PC-9 (cell line): ENCODE results near the gene ACY1. TPM values are rescaled to one million over a fixed set of nuclear protein-coding genes. Genes with fewer than 3 reads are reported as not detected.

ENCODE experiments used
- BruUV-seq: library from RNA; stranded (reverse); fragments of 400-500 nt; replicated peaks from 2 replicates; lab custom pipeline; 2021; lab: Mats Ljungman, UMichigan
- CTCF ChIA-PET: fragments of 300-600 bp; sonication (Branson Sonifier 250); formaldehyde crosslinking; loops from one replicate; lab custom pipeline; 2022; ENCODE audit warnings: antibody characterized with exemption; lab: Charles Lee
- POLR2A ChIA-PET: fragments of 300-600 bp; sonication (Branson Sonifier 250); formaldehyde crosslinking; loops from one replicate; lab custom pipeline; 2022; ENCODE audit warnings: antibody characterized with exemption; ENCODE audit not compliant: unreplicated experiment; lab: Charles Lee
- DNase-seq, 2 experiments: peaks; one replicate each; pipeline versions ENCODE4 v3.0.0 to v3.0.0-alpha.2; 2015 to 2022; ENCODE audit warnings: mixed read lengths in 1 of 2
- H2AFZ ChIP-seq: fragments of 200-600 bp; sonication (generic); 2 replicates; pipeline ENCODE4 v1.8.1; 2017; ENCODE audit warnings: antibody characterized with exemption
- H3F3A ChIP-seq: fragments of 200-600 bp; sonication (generic); 2 replicates; pipeline ENCODE4 v1.8.1; 2017; ENCODE audit warnings: antibody characterized with exemption, mild to moderate bottlenecking, low read depth; ENCODE audit not compliant: insufficient read depth
- H3K27ac ChIP-seq: fragments of 200-600 bp; sonication (generic); 2 replicates; pipeline ENCODE4 v1.6.1; 2016; ENCODE audit warnings: mixed run types
- H3K27me3 ChIP-seq: fragments of 200-600 bp; sonication (generic); 2 replicates; pipeline ENCODE4 v1.6.1; 2016; ENCODE audit warnings: low read depth, mixed run types; ENCODE audit not compliant: insufficient read depth
- H3K36me3 ChIP-seq: fragments of 200-600 bp; sonication (generic); 2 replicates; pipeline ENCODE4 v1.6.1; 2016; ENCODE audit warnings: low read depth, mixed run types
- H3K4me1 ChIP-seq: fragments of 200-600 bp; sonication (generic); replicated peaks from 2 replicates; pipeline ENCODE4 v1.6.1; 2016; ENCODE audit warnings: mixed run types; ENCODE audit not compliant: insufficient read depth
- H3K4me2 ChIP-seq: fragments of 200-600 bp; sonication (generic); 2 replicates; pipeline ENCODE4 v1.6.1; 2017; ENCODE audit warnings: mixed run types
- H3K4me3 ChIP-seq: fragments of 200-600 bp; sonication (generic); 2 replicates; pipeline ENCODE4 v1.6.1; 2016; ENCODE audit warnings: mixed run types
- H3K79me2 ChIP-seq: fragments of 200-600 bp; sonication (generic); 2 replicates; pipeline ENCODE4 v1.6.1; 2017; ENCODE audit warnings: low read depth, mixed run types
- H3K9me2 ChIP-seq: fragments of 200-600 bp; sonication (generic); 2 replicates; pipeline ENCODE4 v1.8.1; 2017; ENCODE audit warnings: mild to moderate bottlenecking; ENCODE audit not compliant: insufficient read depth
- H3K9me3 ChIP-seq: fragments of 200-600 bp; sonication (generic); 2 replicates; pipeline ENCODE4 v1.8.1; 2016; ENCODE audit warnings: low read depth; ENCODE audit not compliant: insufficient read depth
- H4K20me1 ChIP-seq: fragments of 200-600 bp; sonication (generic); 2 replicates; pipeline ENCODE4 v1.8.1; 2017; ENCODE audit not compliant: insufficient read depth
- EZH2 ChIP-seq: fragments of 200-600 bp; sonication (generic); IDR thresholded peaks from 2 replicates; pipeline ENCODE4 v1.8.0; 2017; ENCODE audit warnings: antibody characterized with exemption, low read depth
- intact Hi-C: fragments of 100-400 bp; cut with micrococcal nuclease; formaldehyde crosslinking; loops from one replicate; pipeline ENCODE4 v1.10.0; 2022; ENCODE audit not compliant: unreplicated experiment
- total RNA-seq: library from RNA; stranded (reverse); gene quantifications from 2 replicates; pipeline ENCODE4 v1.2.3, GENCODE V29; 2021
- TF ChIP-seq, protein P1 (sequence below): fragments of 200-600 bp; sonication (generic); conservative IDR thresholded peaks from 2 replicates; pipeline ENCODE4 v1.6.1; 2017; ENCODE audit warnings: mixed run types, antibody characterized with exemption, mild to moderate bottlenecking, moderate library complexity

ACY1 gene
- total RNA-seq, 1 experiment from 2014 or later, result 52.2 TPM

DNA sequence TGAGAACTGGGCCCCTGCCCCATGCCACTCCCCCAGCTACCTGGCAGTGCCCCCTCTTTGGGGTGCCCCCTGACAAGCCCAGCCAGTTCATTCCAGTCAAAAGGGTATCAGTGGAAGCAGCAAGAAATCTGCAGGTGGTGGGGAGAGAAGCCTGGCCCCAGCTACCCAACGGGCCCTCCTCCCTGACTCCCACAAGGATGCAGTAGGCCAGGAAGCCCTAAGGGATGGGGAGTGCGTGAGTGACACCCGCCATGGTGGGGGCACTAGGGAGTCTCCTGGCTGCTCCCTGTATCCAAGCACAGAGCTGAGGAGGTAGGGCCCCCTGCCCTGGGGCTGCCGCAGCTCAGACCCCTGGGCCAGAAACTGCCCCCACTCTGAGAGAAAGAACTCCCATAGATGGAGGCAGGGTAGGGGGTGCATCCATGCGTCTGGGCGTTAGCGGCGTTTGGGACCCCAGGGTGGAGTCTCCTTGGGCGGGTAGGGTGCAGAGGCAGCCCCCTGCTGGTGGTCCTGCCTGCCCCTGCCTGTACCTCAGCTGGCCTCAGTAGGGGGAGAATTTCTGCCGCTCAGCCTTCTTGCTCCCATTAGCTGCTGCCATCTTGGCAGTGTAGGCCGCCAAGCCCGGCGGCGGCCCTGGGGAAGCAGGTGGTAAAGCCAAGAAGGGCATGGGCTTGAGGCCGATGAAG lies 25.7 kb upstream of the ACY1 start:
- ChIA-PET CTCF (no interaction called here), POLR2A (no interaction called here)
- TF ChIP-seq EZH2, result no peak
- TF ChIP-seq, protein P1, sequence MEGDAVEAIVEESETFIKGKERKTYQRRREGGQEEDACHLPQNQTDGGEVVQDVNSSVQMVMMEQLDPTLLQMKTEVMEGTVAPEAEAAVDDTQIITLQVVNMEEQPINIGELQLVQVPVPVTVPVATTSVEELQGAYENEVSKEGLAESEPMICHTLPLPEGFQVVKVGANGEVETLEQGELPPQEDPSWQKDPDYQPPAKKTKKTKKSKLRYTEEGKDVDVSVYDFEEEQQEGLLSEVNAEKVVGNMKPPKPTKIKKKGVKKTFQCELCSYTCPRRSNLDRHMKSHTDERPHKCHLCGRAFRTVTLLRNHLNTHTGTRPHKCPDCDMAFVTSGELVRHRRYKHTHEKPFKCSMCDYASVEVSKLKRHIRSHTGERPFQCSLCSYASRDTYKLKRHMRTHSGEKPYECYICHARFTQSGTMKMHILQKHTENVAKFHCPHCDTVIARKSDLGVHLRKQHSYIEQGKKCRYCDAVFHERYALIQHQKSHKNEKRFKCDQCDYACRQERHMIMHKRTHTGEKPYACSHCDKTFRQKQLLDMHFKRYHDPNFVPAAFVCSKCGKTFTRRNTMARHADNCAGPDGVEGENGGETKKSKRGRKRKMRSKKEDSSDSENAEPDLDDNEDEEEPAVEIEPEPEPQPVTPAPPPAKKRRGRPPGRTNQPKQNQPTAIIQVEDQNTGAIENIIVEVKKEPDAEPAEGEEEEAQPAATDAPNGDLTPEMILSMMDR, result no peak
- no peaks in the 10 kb centered on the region for H3K79me2 ChIP-seq
- no peak overlapping the region for H3K4me2 ChIP-seq
- intact Hi-C loops, result no loop called here
- no peak overlapping the region for H3K27ac ChIP-seq
- H3F3A ChIP-seq, result no peaks in the 10 kb centered on the region
- BruUV-seq, result no TSS peak
- no peak overlapping the region for H3K4me3 ChIP-seq
- H3K27me3 ChIP-seq, result no peaks in the 10 kb centered on the region; the same call in 1 of the 2 replicates
- H4K20me1 ChIP-seq, result no peaks in the 10 kb centered on the region
- no peak overlapping the region for H2AFZ ChIP-seq
- no peaks in the 10 kb centered on the region for H3K9me2 ChIP-seq
- no peak for DNase-seq
- H3K9me3 ChIP-seq, result no peaks in the 10 kb centered on the region
- peaks cover 4% of the 10 kb centered on the region; the same call in 1 of the 2 replicates for H3K4me1 ChIP-seq
- H3K36me3 ChIP-seq, result no peaks in the 10 kb centered on the region

DNA sequence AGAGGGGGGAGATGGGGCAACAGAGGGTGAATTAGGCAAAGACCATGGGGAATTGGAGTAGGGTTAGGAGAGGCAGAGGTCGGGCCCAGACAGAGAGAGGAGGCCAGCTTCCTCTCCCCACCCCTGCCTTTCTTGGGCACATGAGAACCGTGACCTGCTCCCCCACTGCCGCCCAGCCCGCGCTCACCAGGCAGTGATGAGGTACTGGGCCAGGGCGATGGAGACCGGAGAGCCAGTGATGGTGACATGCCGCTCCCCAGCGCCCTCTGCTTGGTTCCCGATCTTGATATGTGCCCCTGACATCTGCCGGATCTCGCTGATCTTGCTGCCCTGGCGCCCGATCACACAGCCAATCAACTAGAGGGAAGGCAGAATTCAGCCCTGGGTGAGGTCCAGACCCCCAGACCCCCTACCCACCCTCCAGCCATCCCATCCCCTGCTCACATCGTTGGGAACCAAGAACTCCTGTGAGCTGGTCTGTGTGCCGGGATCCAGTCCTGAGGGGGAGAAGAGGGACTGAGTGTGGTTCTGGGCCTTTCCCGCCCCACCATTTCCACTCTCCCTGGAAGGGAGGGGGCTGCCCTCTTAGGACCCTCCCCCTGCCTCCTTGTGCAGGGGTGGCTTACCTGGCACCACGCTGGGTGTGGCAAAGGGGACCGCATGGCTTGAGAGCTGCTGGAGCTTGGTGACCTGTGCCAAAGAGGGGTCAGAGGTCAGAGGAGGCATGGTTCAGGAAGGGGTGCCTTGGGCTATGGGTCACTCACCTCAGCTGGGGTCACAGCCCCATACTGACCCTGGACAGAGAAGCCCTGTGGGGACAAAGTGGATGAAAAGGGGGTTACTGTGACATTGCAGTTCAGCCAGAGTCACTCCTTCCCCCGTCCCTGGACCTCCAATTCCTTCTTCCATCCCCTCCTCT lies 24.5 kb upstream of the ACY1 start:
- CTCF ChIA-PET, result no interaction called here
- TF ChIP-seq EZH2, result no peak
- TF ChIP-seq, protein P1, result no peak
- Histone ChIP-seq H3K36me3 (no peaks in the 10 kb centered on the region), H2AFZ (no peak overlapping the region), H3K4me2 (no peak overlapping the region), H4K20me1 (no peaks in the 10 kb centered on the region), H3K79me2 (no peaks in the 10 kb centered on the region), H3K27me3 (no peaks in the 10 kb centered on the region; the same call in 1 of the 2 replicates), H3K27ac (no peak overlapping the region), H3K4me1 (no peaks in the 10 kb centered on the region), H3F3A (no peaks in the 10 kb centered on the region), H3K9me2 (no peaks in the 10 kb centered on the region), H3K4me3 (no peak overlapping the region), H3K9me3 (no peaks in the 10 kb centered on the region)
- POLR2A ChIA-PET, result interaction anchor here (0.6 kb wide), 1 partner anchor 9 kb away, joined by 3 read pairs; the partner anchor contains the start of gene PCBP4
- intact Hi-C loops, result no loop called here
- no TSS peak for BruUV-seq
- no peak for DNase-seq

GRCh38 chr3:51959651-51960050 lies 23.7 kb upstream of the ACY1 start:
- POLR2A ChIA-PET, result no interaction called here
- H3K4me1 ChIP-seq, result no peaks in the 10 kb centered on the region
- H3K27ac ChIP-seq, result no peak overlapping the region
- H3K4me3 ChIP-seq, result no peak overlapping the region
- no peak for TF ChIP-seq EZH2
- TF ChIP-seq, protein P1, result no peak
- no peaks in the 10 kb centered on the region; the same call in 1 of the 2 replicates for H3K27me3 ChIP-seq
- H4K20me1 ChIP-seq, result no peaks in the 10 kb centered on the region
- no peaks in the 10 kb centered on the region for H3K9me3 ChIP-seq
- no peak overlapping the region for H2AFZ ChIP-seq
- CTCF ChIA-PET, result no interaction called here
- no peaks in the 10 kb centered on the region for H3F3A ChIP-seq
- H3K79me2 ChIP-seq, result no peaks in the 10 kb centered on the region
- intact Hi-C loops, result no loop called here
- no peak overlapping the region for H3K4me2 ChIP-seq
- no peaks in the 10 kb centered on the region for H3K36me3 ChIP-seq
- DNase-seq, result no peak
- no TSS peak for BruUV-seq
- no peaks in the 10 kb centered on the region for H3K9me2 ChIP-seq
